Uterus (tissue), 4 donors: ENCODE data around the gene FGFRL1. TPM values are rescaled to one million over a fixed set of nuclear protein-coding genes. Genes with fewer than 3 reads are reported as not detected.
"Not testable (repeated sequence)": the region's sequence is repeated elsewhere in the genome, so short reads cannot be mapped to it uniquely, and the experiment has no call there.

Source experiments
- DNase-seq, 2 donors: peaks; one replicate each; pipeline ENCODE4 v3.0.0-alpha.2; 2019 to 2020
- H3K27ac ChIP-seq, 2 donors: fragments of 200-600 bp; sonication (generic); 1 replicate in 1 of 2; 2 replicates in 1 of 2; pipeline ENCODE4 v1.5.1; 2016 to 2018
- H3K27me3 ChIP-seq, 2 donors: fragments of 200-600 bp; sonication (generic); one replicate each; pipeline ENCODE4 v1.5.1; 2018 to 2019; ENCODE audit warnings: control low read depth in 1 of 2
- H3K36me3 ChIP-seq, 2 donors: fragments of 200-600 bp; sonication (generic); one replicate each; pipeline ENCODE4 v1.5.1; 2019; ENCODE audit warnings: control low read depth in 1 of 2
- H3K4me1 ChIP-seq, 2 donors: fragments of 200-600 bp; sonication (generic); one replicate each; pipeline ENCODE4 v1.5.1; 2018 to 2019; ENCODE audit warnings: control low read depth in 1 of 2
- H3K4me3 ChIP-seq, 2 donors: fragments of 200-600 bp; sonication (generic); 1 replicate in 1 of 2; 2 replicates in 1 of 2; pipeline ENCODE4 v1.5.1; 2018 to 2019; ENCODE audit warnings: mild to moderate bottlenecking in 1 of 2
- H3K9me3 ChIP-seq, 2 donors: fragments of 200-600 bp; sonication (generic); one replicate each; pipeline ENCODE4 v1.5.1; 2019; ENCODE audit warnings: control low read depth in 1 of 2
- CTCF ChIP-seq, 4 experiments: fragments of 200-600 bp in 2 of 4; fragments of 450-650 bp in 2 of 4; sonication (generic) in 2 of 4; IDR thresholded peaks; one replicate each; pipeline ENCODE4 v1.5.1; 2016 to 2019; ENCODE audit warnings: antibody characterized with exemption in 4 of 4, mild to moderate bottlenecking in 2 of 4, moderate library complexity in 1 of 4
- POLR2A ChIP-seq, 2 donors: fragments of 450-650 bp; IDR thresholded peaks; one replicate each; pipeline ENCODE4 v1.6.1; 2016; ENCODE audit warnings: antibody characterized with exemption in 2 of 2, mild to moderate bottlenecking in 1 of 2, moderate library complexity in 1 of 2
- intact Hi-C: fragments of 100-400 bp; cut with DNase I; formaldehyde crosslinking; loops from one replicate; pipeline ENCODE4 v1.15.1; 2023; ENCODE audit warnings: low total_unique reads
- total RNA-seq, 4 donors: library from RNA; depleted of rRNA in 3 of 4; stranded (reverse); fragments of >200 nt in 3 of 4; gene quantifications; one replicate each; pipeline versions ENCODE4 v1.1.0 to v1.2.4, GENCODE V29; 2014 to 2023
- donor health status: DM: yes; HTN: yes; CAD: no.

Gene FGFRL1
- total RNA-seq, 4 donors from 2014 or later, result 2.8 to 24.8 (median 13.9) TPM

DNA sequence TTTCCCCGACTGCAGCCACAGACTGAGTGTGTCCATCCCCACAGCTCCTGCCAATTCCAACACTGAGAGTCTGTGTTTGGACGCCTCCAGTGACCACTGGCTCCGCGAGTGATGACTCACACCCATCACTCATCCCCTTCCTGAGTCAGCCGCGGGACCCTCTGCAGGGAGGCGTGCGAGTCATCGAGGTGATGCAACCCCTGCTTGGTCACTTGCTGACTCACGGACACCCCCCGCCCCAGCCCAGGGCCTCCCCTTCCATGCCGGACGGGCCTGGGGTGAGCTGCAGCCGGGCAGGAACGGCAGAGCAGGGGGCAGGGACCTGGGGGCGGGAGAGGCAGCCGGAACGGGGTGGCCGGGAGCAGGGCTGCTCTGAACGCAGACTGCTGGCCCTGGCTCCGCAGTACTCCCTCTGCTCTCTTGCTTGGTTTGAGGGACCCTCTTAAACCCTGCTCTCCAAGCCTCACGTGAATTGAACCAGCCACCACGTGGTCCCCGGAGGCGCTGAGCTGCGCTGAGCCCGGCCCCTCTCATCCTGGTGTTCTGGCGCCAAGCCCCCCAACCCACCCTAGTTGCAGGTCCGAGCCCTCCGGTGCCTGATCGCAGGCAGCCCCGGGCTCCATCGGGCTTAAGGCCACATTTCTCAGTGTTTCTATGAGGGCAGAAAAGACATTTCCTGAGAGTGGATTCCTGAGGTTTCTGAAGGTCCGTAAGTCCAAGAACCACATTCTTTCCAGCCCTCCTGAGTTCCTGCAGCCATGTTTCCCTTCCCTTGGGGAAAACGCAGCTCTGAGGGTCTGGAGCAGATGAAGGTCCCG lies 32.4 kb downstream of the FGFRL1 start:
- no peaks in the 10 kb centered on the region for H3K36me3 ChIP-seq
- no peaks in the 10 kb centered on the region for H3K9me3 ChIP-seq
- H3K27me3 ChIP-seq, result no peaks in the 10 kb centered on the region
- peak overlapping the region in 1 of 2 donors; percentile 7 for H3K4me3 ChIP-seq
- peaks cover 4 to 9% of the 10 kb centered on the region in 2 donors for H3K4me1 ChIP-seq
- intact Hi-C loops, result no loop called here
- peak; percentile 96 to 97 for DNase-seq
- H3K27ac ChIP-seq, result peak overlapping the region; percentile 40 to 62
- TF ChIP-seq POLR2A (IDR thresholded peaks at IDR 0.05) (no peak), CTCF (IDR thresholded peaks at IDR 0.05) (no peak)

DNA sequence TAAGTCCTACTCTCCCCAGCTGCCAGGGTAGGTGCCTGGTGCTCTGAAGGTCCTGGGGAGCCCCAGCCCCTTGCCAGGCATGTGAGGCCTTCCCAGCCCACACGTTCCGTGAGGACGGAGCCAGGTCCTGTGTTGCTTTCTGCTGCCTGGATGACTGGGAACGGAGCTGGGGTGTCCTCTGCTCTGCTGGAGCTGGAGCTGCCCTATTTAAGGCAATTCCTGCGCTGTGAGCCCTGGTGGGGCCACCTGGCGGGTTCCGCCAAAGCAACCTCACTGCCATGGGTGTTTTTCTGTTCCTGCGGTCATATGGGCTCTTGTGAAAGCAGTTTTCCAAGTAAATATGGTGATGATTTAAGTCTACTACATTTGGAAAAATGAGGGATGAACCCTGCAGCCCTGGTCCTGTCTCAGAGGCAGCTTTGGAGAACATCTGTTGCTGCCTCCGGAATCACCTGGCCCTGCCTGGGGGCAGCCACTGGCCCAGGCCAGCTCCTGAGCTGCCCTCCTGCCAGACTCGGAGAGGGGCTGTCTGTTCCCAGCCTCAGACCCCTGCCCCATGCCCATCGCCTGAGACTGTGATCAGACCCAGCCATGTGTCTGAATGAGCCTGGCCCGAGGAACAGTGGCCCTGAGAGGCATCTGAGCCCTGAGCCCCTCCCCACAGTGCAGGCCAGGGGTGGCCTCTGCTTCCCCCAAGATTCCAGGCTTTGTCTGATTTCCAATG lies 33.2 kb downstream of the FGFRL1 start:
- TF ChIP-seq CTCF (IDR thresholded peaks at IDR 0.05) (no peak), POLR2A (IDR thresholded peaks at IDR 0.05) (no peak)
- H3K4me3 ChIP-seq, result no peak overlapping the region
- H3K27ac ChIP-seq, result peak overlapping the region; percentile 40 to 62
- DNase-seq, result peak; percentile 28 to 31
- peaks cover 0 to 2% of the 10 kb centered on the region in 2 donors for H3K27me3 ChIP-seq
- no peaks in the 10 kb centered on the region for H3K36me3 ChIP-seq
- no peaks in the 10 kb centered on the region for H3K9me3 ChIP-seq
- intact Hi-C loops, result no loop called here
- peaks cover 4 to 9% of the 10 kb centered on the region in 2 donors for H3K4me1 ChIP-seq

GRCh38 chr4:1045193-1045594 lies 33.8 kb downstream of the FGFRL1 start:
- Histone ChIP-seq H3K27me3 (peaks cover 0 to 2% of the 10 kb centered on the region in 2 donors), H3K9me3 (no peaks in the 10 kb centered on the region), H3K36me3 (no peaks in the 10 kb centered on the region), H3K27ac (no peak overlapping the region), H3K4me3 (no peak overlapping the region), H3K4me1 (peaks cover 4 to 9% of the 10 kb centered on the region in 2 donors)
- intact Hi-C loops, result no loop called here
- peak; percentile 19 to 23 for DNase-seq
- no peak for TF ChIP-seq POLR2A (IDR thresholded peaks at IDR 0.05)
- TF ChIP-seq CTCF (IDR thresholded peaks at IDR 0.05), result no peak

- TF ChIP-seq POLR2A (IDR thresholded peaks at IDR 0.05) (no peak), CTCF (IDR thresholded peaks at IDR 0.05) (no peak)
- Histone ChIP-seq H3K9me3 (no peaks in the 10 kb centered on the region), H3K27me3 (peaks cover 0 to 2% of the 10 kb centered on the region in 2 donors), H3K4me3 (no peak overlapping the region), H3K4me1 (peaks cover 4 to 9% of the 10 kb centered on the region in 2 donors), H3K27ac (no peak overlapping the region), H3K36me3 (no peaks in the 10 kb centered on the region)
- peak; percentile 9 to 54 for DNase-seq
- intact Hi-C loops, result no loop called here
These were observed 34.3 kb downstream of the FGFRL1 start for GRCh38 chr4:1045595-1046201.

DNA sequence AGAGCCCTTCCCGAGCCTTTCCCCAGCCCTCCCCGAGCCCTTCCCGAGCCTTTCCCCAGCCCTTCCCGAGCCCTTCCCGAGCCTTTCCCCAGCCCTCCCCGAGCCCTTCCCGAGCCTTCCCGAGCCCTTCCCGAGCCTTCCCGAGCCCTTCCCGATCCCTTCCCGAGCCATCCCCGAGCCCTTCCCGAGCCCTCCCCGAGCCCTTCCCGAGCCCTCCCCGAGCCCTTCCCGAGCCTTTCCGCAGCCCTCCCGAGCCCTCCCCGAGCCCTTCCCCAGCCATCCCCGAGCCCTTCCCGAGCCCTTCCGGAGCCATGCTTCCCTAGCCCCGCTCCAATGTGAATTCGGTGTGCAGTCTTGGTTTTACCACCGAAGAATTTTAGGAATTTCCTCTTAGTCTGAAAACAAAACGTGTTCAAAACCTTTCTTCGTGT lies 35.2 kb downstream of the FGFRL1 start:
- H3K27me3 ChIP-seq, H3K4me1 ChIP-seq, intact Hi-C loops: not testable (repeated sequence)

More for the DNA sequence above, 35.2 kb downstream of the FGFRL1 start:
- peak overlapping the region in 1 of 2 donors; percentile 7 for H3K4me3 ChIP-seq
- peak overlapping the region; percentile 19 to 64 for H3K27ac ChIP-seq
- H3K9me3 ChIP-seq, H3K36me3 ChIP-seq: not testable (repeated sequence)
- DNase-seq, result peak; percentile 76 to 81
